SK-N-MC (cell line): Measurements from ENCODE around the gene CD40.

ENCODE experiments used
- EZH2 ChIP-seq: fragments of 200-600 bp; sonication (generic); IDR thresholded peaks from one replicate; pipeline ENCODE4 v1.6.1; 2017; ENCODE audit warnings: antibody characterized with exemption
- POLR2AphosphoS5 ChIP-seq: IDR thresholded peaks from 2 replicates; pipeline ENCODE4 v1.6.1; 2012; ENCODE audit warnings: mild to moderate bottlenecking, low read depth, low read length, borderline replicate concordance

DNA sequence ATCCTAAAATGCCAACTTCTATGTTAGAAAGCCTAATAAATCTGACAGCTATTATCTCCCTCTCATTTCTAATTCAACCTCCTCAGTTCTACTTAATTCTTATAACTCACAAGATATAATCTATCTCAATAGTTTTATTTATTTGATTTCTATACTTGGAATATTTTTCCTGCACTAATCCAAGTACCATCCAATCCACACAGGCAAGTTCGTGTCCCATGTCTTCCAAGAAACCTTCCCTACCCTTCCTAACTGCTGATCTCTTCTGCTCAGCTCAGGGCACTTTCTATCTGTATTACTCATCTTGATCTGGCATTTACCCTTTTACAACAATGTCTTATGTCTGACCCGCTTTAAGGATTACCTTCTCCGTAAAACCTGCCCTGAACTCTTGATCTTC lies 46.5 kb upstream of the CD40 start:
- TF ChIP-seq POLR2AphosphoS5, result no peak
- TF ChIP-seq EZH2, result no peak
